Stimulated activated CD4-positive, alpha-beta T cell treated with anti-CD3 and anti-CD28 coated beads, TNF-alpha, amount 100 ng/mL, for 4 hours (primary cell): Measurements from ENCODE around the gene TFDP1.
"Not testable (repeated sequence)": the region's sequence is repeated elsewhere in the genome, so short reads cannot be mapped to it uniquely, and the experiment has no call there.

ENCODE experiments used
- DNase-seq, 3 experiments: peaks; one replicate each; pipeline ENCODE4 v3.0.0-alpha.2; 2020; ENCODE audit warnings: low read depth in 3 of 3

TFDP1 gene

DNA sequence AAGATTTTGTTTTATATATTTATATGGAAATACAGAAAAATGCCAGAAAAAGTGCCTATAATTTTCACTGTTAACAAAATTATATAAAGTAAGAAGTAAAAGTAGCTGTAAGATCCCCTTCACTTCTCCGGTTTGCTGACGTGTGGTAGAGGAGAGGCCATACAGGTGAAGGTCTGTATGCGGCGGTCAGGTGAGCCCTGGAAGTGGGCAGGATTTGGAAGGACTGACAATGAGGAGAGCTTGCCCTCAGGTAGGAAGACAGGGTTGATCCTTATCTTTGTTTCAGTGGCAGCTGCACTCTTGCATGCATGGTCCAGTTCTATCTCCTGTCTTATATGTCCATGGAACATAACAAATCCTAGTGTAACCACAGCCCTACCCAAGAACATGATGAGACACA lies 16.9 kb upstream of the TFDP1 start:
- DNase-seq = no peak

DNA sequence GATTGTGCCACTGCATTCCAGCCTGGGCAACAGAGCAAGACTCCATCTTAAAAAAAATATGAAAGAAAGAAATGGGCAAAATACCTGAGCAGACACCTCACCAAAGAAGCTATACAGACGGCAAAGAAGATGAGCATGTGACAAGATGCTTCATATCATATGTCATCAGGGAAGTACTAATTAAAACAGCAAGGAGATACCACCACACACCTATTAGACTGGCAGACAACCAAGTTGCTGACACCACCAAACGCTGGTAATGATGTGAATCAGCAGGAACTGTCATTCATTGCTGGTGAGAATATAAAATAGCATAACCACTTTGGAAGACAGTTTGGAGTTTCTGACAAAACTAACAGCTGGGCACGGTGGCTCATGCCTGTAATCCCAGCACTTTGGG lies 11.5 kb upstream of the TFDP1 start:
- DNase-seq = no peak

DNA sequence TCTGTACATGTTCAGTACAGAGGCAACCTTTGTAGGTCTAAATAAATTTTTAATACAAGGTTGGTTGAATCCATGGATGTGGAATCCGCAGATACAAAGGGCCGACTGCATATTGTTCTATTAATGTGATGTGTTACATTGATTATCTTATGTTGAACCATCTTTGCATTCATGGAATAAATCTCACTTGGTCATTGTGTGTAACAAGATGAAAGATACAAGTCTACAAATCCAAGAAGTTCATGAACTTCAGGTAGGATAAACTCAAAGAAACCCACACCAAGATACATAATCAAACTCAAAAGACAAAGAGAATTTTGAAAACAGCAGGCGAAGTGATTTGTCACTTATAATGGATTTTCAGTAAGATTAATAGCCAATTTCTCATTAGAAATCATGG lies 8.0 kb upstream of the TFDP1 start:
- no peak for DNase-seq

DNA sequence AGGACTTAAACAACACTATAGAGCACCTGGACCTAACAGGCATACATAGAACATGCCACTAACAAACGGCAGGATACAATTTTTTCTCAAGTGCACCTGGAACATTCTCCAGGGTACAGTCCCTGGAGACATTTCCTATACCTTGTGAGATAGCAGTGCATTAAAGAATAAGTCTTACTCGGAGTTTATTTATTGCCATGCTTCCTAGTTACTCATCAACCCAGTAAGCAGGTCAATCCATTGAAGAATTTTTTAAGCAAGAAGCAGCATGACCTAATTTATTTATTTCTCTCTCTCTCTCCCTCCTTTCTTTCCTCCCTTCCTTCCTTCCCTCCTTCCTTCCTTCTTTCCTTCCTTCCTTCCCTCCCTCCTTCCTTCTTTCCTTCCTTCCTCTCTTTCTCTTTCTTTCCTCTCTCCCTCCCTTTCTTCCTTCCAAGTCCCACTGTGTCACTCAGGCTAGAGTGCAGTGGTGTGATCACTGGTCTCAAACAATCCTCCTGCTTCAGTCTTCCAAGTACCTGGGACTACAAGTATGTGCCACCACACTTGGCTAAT lies 6.6 kb upstream of the TFDP1 start:
- DNase-seq = no peak

DNA sequence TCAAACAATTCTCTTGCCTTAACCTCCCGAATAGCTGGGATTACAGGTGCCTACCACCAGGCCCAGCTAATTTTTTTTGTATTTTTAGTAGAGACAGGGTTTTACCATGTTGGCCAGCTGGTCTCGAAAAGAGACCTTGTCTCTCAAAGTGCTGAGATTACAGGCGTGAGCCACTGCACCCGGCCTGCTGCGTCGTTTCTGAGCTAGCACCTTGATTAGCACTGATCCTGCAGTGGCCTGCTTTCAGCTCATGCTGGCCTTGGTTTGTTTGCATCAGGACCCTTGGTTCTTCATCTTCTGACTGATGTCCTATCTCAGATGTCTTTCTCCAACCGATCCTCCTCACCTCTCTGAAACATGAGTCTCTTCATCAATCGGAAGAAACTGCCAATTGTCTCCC lies 4.9 kb upstream of the TFDP1 start:
- DNase-seq = no peak

DNA sequence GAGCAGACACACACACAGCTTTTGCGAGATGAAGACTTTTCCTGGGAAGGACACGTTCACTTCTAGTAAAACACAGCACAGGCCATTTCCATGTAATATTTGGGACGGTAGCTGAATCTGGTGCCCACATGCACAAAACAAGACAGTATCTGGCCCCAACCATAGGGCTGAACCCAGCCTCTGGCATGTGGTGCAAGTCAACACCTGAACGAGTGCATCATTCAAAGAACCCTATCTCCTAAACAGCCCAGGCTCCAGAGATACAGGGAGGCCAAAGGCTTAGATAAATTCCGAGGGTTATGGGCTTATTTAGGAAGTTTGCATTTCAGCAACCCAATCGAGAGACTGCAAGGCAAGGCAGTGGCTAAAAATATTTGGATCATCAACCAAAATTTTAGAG lies 2.7 kb upstream of the TFDP1 start:
- no peak for DNase-seq

DNA sequence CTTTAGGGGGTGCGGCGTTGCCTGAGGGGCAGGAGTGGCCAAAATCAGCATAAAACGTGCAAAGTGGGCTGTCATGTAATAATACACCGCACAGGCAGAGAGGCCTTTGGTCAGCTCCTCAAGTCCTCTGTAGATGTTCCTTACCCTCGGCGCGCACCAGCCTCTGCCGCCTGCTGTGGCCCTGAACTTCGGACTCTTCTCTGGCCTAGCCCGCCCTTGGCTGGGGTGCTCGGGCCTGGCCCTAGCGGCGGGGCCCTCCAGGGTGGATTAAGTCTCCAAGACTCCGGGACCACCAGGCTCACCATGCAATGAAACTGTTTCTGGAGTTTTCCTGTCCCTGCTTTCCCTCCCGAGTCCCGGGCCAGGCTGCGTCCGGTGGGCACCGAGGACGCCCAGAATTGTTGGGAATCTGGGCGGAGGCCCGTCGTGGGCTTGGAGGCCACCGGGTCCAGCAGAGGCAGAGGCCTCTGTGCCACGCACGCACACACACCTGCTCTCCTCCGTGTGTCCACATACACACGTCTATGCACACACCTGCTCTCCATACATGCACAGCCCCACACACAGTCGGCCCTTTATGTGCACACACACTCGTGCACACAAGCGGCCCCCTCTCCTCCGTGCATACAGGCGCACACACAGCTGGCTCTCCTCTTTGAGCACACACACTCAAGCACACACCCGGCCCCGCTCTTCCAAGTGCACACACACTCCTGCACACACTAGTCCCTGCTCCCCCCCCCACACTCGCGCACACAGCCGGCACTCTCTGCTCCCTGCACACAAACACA lies 1.5 kb upstream of the TFDP1 start:
- DNase-seq = no peak

DNA sequence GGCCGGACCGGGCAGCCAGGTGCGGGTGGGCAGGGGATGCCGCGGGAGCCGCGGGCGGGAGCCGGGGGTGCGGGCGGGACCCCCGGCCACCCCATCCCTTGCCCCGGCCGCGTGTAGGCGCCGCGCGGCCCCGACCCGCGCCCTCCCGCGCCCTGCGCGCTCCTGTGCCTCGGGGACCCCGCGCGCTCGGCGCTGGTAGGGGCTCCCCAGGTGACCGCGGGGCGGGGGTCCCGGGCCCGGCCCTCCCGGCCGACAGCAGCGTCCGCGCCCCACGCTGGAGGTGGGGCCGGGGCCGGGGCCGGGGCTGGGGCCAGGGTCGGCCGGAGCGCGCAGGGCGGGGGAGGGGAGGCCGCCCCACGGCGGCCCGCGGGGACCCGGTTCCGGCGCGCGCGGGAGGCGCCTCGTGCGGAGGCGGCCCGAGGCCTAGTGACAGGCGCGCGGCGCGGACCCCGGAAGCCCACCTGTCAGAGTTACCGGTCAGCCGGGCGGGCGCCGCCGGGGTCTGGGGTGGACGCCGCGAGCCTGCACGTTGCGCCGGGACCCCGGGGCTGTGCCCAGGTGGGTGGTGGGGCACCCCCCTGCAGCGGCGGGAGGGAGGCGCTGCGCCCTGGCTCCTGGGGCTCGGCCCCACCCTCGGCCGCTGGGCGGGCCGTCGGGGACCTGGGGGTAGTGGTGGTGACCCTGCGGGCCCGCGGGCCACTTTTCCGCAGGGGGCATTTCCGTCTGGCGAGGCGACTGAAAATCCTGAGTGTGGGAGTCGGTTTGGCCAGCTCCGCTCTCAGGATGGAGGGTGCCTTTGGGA lies 518 bp downstream of the TFDP1 start:
- DNase-seq = peak in 2 of 3 experiments; percentile 24

DNA sequence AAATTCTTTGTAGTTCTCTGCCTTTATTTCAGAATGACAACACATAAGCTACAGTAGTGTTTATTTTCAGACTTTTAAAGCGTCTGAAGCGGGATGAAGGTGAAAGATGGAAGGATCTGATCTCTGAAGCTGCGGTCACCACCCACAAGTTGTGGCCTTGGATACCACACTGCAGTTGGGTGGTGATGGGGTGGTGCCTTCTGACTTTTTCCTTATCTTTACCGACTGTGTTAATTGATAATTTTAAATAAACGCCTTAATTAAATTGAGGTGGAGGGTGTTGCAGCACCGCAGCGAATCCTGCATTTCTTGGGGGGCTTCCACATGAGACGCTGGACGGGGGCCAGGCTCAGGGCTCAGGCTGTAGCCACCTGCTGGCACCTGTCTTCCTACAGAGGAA lies 1.3 kb downstream of the TFDP1 start:
- DNase-seq = no peak

DNA sequence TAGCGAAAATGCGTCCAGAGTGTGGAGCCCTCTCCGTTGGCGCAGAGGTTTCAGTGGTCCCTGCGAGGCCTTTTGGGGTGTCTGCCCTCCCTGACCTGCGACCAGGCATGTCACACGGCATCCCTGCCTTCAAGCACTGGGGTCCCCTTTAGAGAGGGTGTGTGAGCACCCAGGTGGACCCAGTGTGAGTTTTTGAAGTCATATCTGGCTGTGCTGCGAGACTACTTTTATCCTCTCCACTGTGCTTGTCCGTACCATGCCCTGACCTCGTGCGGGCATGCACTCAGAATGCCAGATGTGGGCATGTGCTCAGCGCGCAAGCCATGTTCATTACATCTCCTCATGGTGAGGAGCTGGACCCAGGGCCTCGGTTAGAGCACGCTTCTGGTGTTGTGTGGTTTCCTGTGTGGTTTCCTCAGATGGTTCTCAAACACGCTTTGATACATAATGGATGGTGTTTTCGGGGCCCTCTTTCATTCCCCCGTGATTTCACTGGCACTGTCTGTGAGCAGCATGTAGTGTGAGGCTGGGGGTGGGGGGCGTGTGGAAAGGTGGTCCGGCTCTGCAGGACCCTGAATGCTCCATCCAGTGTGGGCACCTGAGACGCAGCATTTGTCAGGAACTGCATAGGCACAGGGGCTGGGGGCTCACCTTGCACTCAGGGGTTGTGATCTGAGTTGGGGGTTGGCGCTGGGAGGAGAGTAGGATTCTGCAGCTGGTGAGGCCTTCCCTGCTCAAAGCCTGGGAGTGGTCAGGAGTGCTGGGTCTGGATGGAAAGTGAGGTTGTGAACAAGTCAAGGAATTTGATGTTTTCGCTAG lies 2.3 kb downstream of the TFDP1 start:
- DNase-seq = no peak

DNA sequence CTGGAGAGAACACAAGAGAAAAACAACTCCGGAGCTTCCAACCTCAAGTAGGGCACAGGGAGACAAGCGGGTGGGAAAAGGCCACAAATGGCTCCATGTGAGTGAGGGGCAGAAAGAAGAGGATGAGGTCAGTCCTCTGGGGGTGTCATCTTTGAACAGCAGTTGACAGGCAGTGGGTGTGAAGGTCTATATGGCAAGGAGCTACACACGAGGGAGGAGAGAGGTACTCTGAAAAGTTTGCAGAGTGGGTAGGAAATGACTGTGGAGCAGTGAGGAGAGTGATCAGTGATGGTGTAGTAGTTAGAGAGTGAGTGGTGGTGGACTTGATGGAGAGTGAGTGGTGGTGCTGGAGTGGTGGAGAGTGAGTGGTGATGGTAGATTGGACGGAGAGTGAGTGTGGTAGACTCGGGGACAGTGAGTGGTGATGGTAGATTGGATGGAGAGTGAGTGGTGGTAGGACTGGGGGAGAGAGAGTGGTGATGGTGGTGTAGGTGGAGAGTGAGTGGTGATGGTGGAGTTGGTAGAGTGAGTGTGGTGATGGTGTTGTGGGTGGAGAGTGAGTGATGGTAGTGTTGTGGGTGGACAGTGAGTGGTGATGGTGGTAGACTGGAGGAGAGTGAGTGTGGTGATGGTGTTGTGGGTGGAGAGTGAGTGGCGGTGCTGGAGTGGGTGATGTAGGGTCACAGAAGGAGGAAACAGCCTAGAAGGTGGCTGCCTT lies 4.0 kb downstream of the TFDP1 start:
- no peak for DNase-seq

DNA sequence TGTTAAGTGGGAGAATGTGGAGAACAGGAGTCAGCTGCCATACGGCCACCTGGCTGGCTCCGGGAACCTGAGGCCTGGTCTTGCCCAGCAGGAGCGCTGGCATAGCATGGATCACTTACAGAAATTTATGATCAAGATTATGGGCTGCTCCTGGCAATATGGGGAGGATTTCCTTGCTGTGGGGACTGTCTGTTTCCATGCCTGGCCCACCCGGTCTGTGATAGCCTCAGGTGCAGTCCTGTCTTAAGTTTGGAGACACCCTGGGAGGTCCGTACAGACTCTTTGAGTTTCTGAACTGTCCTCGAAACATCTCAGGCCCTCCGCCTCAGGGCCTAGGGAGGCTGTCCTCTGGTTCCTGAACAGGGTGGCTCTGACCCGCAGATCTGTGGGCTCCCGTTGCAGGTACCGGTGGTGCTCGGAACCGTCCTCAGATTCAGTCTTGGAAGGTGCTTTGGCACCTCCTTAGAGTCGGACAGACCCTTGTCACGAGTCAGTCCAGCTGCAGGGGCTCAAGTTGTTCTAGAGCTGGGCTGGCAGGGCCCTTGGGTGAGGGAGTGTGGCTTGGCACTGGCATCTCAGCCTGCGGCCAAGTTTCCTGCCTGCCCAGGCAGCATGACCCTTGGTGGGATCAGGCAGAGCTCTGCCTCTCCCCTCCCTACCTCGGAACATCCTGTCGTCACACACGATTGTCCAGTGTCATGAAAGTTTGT lies 4.9 kb downstream of the TFDP1 start:
- no peak for DNase-seq

DNA sequence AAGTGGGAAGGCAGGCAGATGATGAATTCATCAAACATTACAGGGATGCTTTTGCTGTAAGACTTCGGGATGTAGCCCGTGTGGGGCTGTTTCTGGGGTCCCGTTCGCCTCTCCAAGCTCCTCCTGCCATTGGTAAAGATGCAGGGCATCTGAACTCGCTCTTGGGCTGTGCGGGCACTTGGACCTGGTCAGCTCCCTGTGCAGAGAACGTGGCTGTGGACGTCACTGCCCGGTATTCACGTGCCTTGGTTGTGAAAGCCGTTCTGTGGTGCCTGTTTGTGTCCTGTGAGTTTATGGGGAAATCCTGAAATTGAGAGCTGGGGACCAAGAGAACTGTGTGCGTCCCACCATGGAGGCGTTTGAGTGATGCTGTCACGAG lies 5.4 kb downstream of the TFDP1 start:
- DNase-seq = no peak

DNA sequence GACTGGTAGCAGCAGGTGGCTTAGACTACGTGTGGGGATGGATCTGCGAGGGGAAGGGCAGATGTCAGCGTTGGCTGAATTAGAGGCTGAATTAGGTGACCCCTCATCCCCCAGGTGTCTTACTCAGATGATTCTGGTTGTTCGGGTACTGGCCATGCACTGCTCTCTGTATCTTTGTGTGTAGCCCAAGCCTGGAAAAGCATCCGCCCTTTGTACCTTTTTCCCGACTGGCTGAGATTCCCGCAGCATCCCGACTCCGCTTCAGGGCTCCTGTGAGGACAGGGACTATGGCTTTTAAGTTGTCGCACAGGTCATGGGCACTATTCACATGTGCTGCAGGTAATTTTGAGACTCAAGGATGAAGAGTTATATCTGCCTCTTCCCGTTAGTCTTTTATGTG lies 7.2 kb downstream of the TFDP1 start:
- no peak for DNase-seq

DNA sequence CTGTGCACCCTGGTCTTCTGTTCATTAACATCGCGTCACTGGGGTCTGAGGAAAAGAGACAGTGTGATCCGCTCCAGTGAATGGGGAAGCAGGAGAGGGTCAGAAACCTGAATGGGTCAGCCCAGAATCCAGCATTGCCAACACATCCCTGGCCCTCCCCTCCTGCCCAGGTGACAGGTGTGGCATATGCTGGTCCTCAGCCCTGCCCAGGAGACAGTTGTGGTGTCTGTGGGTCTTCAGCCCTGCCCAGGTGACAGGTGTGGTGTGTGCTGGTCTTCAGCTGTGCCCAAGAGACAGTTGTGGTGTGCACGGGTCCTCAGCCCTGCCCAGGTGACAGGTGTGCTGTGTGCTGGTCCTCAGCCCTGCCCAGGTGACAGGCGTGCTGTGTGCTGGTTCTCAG lies 8.0 kb downstream of the TFDP1 start:
- DNase-seq = no peak

DNA sequence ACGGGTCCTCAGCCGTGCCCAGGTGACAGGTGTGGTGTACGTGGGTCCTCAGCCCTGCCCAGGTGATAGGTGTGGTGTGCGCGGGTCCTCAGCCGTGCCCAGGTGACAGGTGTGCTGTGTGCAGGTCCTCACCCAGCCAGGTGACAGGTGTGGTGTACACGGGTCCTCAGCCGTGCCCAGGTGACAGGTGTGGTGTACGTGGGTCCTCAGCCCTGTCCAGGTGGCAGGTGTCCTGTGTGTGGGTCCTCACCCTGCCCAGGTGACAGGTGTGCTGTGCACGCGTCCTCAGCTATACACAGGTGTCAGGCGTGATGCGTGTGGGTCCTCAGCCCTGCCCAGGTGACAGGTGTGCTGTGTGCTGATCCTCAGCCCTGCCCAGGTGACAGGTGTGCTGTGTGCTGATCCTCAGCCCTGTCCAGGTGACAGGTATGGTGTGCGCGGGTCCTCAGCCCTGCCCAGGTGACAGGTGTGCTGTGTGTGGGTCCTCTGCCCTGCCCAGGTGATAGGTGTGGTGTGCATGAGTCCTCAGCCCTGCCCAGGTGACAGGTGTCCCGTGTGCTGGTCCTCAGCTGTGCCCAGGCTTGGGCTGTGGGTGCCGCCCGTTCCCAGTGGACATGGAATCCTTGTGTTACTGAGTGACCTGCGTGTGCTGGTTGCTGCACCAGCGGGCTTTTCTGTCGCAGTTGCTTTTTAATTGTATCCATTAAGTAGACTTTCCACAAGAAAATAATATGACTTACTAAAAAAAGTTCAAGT lies 9.7 kb downstream of the TFDP1 start:
- not testable (repeated sequence) for DNase-seq

DNA sequence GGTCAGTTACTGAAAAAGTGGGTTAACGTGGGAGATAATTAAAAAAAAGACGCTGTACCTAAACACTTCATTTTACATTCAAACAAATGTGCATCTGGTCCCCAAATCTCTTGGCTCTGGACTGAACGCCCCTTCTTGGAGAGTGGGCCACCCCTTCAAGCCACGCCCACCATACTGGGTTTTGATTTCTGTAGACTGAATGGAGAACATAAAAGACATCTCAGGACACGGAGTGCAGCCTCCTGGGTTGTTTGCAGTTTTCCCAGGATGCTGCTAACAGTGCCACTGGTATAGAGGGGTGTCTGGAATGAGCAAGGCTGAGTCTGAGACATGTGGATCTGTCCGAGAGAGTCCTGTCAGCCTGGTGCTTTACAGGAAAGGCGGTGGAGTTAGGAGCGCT lies 10.6 kb downstream of the TFDP1 start:
- no peak for DNase-seq

DNA sequence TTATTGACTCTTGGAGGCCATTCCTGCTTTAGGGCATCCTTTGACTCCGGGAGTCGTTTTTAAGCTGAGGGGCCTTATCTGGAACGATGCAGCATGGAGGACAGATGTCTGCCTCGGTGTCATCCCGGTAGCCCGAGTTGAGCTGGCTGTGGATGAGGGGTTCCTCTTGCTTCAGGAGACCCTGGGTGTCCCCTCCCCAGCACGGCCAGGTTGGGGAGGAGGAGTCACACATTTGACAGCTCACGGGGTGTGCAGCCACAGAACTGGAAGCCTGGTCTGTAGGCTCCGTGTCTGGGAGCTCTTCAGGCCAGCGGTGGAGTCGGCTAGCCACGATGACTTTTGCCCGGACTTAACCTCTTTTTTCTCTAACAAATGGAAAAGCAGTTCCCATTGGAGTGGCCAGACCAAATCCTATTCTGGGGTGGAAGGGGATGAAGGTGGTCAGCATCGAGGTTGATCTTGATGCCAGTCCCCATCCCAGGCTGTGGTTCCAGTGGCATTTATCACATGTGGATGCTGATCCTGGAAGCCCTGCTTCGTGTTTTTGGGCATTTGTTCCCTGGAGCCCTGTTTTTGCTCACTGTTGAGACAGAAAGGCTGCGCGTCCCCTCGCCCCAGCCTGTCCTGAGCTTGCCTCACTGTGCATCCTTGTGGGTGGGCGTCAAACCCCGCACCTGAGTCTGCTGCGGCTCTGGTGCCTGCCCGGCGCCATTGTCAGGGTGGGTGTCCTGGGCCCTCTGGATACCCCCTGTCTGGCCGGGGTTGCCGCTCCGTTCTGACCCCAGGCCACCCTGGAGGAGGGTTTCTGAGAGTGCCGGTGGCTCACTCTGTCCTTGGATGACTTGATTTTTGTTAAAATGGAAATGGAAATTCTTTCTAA lies 12.0 kb downstream of the TFDP1 start:
- no peak for DNase-seq
